Measurements from ENCODE around the gene GPS1.

GRCh38 chr17:82036634-82037091, 15.0 kb upstream of the GPS1 start:
- TF ChIP-seq, protein P1, sequence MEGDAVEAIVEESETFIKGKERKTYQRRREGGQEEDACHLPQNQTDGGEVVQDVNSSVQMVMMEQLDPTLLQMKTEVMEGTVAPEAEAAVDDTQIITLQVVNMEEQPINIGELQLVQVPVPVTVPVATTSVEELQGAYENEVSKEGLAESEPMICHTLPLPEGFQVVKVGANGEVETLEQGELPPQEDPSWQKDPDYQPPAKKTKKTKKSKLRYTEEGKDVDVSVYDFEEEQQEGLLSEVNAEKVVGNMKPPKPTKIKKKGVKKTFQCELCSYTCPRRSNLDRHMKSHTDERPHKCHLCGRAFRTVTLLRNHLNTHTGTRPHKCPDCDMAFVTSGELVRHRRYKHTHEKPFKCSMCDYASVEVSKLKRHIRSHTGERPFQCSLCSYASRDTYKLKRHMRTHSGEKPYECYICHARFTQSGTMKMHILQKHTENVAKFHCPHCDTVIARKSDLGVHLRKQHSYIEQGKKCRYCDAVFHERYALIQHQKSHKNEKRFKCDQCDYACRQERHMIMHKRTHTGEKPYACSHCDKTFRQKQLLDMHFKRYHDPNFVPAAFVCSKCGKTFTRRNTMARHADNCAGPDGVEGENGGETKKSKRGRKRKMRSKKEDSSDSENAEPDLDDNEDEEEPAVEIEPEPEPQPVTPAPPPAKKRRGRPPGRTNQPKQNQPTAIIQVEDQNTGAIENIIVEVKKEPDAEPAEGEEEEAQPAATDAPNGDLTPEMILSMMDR (IDR thresholded peaks at IDR 0.05): no peak
- TF ChIP-seq POLR2A (IDR thresholded peaks at IDR 0.05): no peak
